GM21447 (cell line): ENCODE data around the gene ATF1.

Source experiments
- ATAC-seq: cut with Tn5 transposase; IDR thresholded peaks from one replicate; pipeline ENCODE4 v1.9.1; 2021; ENCODE audit not compliant: unreplicated experiment

Gene ATF1

GRCh38 chr12:50763639-50764285 is at the start of gene ATF1:
Gene ATF1, plus strand, starts transcription at chr12:50764101. Its CDS starts 16,045 bp downstream, at chr12:50780146.
- ATAC-seq, result peak; percentile 75

GRCh38 chr12:50715174-50715573 is 48.7 kb upstream of the ATF1 start:
- no peak for ATAC-seq

- ATAC-seq, result no peak
Measured at GRCh38 chr12:50718760-50719159, 45.1 kb upstream of the ATF1 start.

GRCh38 chr12:50720085-50720484 is 43.8 kb upstream of the ATF1 start:
- no peak for ATAC-seq

GRCh38 chr12:50720501-50720900 is 43.4 kb upstream of the ATF1 start:
- no peak for ATAC-seq

GRCh38 chr12:50723865-50724264 is 40.0 kb upstream of the ATF1 start:
- ATAC-seq, result no peak

GRCh38 chr12:50725011-50725942 is 38.6 kb upstream of the ATF1 start:
- no peak for ATAC-seq

- ATAC-seq, result no peak
Measured at GRCh38 chr12:50727466-50727865, 36.4 kb upstream of the ATF1 start.

- ATAC-seq, result no peak
Measured at GRCh38 chr12:50728417-50728816, 35.5 kb upstream of the ATF1 start.

GRCh38 chr12:50728841-50729240 is 35.1 kb upstream of the ATF1 start:
- no peak for ATAC-seq

GRCh38 chr12:50732591-50732990 is 31.3 kb upstream of the ATF1 start:
- ATAC-seq, result no peak

GRCh38 chr12:50733706-50734105 is 30.2 kb upstream of the ATF1 start:
- ATAC-seq, result no peak

GRCh38 chr12:50734409-50735263 is 29.3 kb upstream of the ATF1 start:
- no peak for ATAC-seq

GRCh38 chr12:50739611-50740010 is 24.3 kb upstream of the ATF1 start:
- no peak for ATAC-seq

- ATAC-seq, result no peak
Measured at GRCh38 chr12:50740307-50740706, 23.6 kb upstream of the ATF1 start.

GRCh38 chr12:50742776-50743175 is 21.1 kb upstream of the ATF1 start:
- no peak for ATAC-seq

GRCh38 chr12:50745861-50746260 is 18.0 kb upstream of the ATF1 start:
- ATAC-seq, result no peak

GRCh38 chr12:50746431-50746830 is 17.5 kb upstream of the ATF1 start:
- no peak for ATAC-seq

GRCh38 chr12:50747817-50748216 is 16.1 kb upstream of the ATF1 start:
- ATAC-seq, result no peak

- no peak for ATAC-seq
Measured at GRCh38 chr12:50749459-50749882, 14.4 kb upstream of the ATF1 start.

- ATAC-seq, result no peak
Measured at GRCh38 chr12:50750366-50750765, 13.5 kb upstream of the ATF1 start.
